Measurements from ENCODE around the gene BTF3.
"Not testable (repeated sequence)": the region's sequence is repeated elsewhere in the genome, so short reads cannot be mapped to it uniquely, and the experiment has no call there.

BTF3 gene

DNA sequence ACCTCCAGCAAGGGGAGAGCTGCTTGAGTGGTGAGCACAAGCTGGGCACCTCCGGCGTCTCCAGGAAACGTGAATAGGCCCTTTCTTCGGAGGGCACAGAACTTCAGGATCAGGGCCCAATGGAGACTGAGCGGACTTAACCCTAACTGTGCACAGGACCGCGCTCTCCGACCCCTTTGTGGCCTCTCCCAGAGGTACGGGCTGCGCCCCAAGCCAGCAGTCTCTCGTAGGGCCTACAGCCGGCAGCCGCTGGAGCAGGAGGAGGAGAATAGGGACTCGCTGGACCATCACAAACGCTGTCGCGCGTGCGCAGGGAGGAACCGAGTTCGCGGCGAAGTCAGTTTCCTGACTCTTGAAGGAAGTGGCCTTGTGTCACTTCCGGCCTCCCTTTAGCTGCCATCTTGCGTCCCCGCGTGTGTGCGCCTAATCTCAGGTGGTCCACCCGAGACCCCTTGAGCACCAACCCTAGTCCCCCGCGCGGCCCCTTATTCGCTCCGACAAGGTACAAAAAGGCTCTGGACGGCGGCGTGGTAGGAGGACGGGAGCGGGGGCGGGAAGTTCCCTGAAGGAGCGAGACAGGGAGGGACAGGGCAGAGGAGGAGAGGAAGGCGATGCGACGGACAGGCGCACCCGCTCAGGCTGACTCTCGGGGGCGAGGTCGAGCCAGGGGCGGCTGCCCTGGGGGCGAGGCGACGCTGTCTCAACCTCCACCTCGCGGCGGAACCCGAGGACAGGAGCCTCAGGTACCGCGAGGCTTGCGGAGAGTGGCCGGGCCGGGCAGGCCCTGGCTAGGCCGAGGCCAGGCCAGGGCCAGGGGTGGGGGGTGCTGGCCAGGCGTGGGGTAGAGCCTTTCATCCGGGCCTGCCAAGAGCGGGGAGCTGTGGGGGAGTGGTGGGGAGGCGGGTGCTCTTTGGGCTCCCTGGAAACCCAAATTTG, at the start of gene BTF3:
BTF3 (plus strand) TSS at position 386 of the 936 bp plus-strand sequence; CDS start at position 612, 226 bp downstream.
- FAIRE-seq = no peak

DNA sequence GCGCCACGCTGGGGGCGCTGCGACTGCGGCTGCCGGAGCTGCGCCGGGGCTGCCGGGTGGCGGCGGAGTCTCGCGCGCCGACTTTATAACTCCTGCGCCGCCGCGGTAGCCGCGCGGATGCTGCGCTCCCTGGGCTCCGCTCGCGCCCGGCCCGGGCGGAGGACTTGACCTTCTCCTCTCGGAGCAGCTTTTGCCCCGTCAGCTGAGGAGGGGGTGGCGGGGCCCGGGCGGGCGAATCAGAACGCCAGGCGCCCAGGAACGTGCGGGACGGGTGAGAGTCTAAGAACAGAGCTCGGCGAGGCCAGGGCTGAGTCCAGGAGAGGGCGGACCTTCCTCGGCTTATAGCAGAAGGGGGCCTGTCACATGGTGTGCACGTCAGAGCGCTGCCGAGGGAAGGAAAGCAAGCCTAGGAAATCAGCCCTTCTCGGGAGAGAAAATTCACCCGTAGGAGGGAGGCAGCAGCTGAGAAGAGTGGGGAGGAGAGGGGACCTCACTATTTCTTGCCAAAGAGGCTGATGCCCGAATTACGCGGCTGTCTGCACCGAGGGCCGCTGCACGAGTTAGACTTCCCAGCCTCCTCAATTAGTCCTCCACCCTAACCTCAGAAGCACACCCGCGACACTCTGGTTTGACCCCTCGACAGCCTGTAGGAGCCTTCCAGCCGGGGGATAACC, 49.6 kb upstream of the BTF3 start, which contains the start of gene FOXD1:
FOXD1 (minus strand) TSS at position 315 of the 674 bp plus-strand sequence. CDS start 415 bp downstream, outside the sequence.
- FAIRE-seq = no peak

GRCh38 chr5:73450137-73450536, 48.1 kb upstream of the BTF3 start:
- no peak for FAIRE-seq

DNA sequence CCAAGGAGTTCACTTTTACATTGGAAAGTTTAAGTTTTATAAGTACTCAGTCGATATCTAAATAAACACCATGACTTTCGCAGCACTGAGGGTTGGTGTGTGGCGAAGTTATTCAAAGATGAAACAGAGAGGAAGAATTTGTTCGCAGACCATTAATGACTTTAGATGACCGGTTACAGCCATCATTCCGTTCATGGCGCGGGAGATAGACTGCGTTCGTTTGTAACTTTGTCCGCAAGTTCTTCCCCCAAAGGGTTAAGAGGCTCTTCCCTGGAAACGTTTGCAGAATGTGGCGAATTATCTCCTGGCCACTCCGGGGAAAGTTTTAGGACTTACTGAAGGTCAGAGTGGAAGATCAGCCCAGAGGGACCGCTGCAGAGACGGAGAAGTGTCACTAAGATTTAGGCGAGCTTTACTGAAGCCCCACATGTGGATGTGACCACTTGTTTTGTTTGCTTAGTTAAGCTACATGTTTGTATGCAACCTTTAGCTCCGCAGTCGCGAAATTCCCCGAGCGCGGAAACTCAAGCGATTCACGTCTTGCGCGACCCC, 47.5 kb upstream of the BTF3 start:
- FAIRE-seq = no peak

- no peak for FAIRE-seq
Measured at GRCh38 chr5:73451224-73452130, 46.8 kb upstream of the BTF3 start.

- no peak for FAIRE-seq
Measured at GRCh38 chr5:73452215-73452614, 46.0 kb upstream of the BTF3 start.

DNA sequence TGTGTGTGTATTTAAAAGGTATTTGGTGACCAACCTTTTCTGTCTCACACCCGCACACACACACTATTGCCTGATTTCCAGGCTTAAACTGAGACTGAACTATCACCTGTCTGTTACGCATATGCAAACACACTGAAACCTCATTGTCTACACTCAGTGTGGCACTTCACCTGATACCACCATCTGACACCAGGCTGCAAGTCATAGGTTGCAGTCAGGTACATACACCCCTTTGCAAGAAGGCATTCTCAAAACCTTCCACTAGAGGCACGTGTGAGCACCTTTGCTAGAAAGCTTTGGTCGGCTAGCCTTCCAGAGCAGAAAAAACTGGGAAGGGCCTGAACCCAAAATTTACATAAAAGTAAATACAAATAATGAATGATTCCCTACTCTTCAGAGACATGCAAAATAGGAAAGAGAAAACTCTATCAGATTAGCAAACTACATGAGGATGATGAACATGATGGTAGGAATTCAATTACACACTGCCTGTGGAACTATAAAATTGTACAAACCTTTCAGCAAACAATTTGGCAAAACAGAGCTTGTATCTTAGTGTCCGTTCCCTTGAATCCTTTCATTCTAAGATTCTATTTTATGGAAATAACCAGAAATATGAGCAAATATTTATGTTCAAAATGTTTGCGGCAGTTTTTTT, 43.7 kb upstream of the BTF3 start:
- FAIRE-seq = no peak

DNA sequence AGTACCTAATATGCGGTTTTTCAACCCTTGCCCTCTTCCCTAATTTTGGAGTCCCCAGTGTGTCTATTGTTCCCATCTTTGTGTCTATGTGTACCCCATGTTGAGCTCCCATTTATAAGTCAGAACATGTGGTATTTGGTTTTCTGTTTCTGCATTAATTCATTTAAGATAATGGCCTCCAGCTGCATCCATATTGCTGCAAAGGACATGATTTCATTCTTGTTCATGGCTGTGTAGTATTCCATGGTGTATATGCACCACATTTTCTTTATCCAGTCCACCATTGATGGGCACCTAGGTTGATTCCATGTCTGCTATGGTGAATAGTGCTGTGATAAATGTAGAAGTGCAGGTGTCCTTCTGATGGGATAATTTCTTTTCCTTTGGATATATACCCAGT, 41.8 kb upstream of the BTF3 start:
- FAIRE-seq = not testable (repeated sequence)

- no peak for FAIRE-seq
Measured at GRCh38 chr5:73459366-73459765, 38.9 kb upstream of the BTF3 start.

- no peak for FAIRE-seq
Measured at GRCh38 chr5:73460133-73460532, 38.1 kb upstream of the BTF3 start.

DNA sequence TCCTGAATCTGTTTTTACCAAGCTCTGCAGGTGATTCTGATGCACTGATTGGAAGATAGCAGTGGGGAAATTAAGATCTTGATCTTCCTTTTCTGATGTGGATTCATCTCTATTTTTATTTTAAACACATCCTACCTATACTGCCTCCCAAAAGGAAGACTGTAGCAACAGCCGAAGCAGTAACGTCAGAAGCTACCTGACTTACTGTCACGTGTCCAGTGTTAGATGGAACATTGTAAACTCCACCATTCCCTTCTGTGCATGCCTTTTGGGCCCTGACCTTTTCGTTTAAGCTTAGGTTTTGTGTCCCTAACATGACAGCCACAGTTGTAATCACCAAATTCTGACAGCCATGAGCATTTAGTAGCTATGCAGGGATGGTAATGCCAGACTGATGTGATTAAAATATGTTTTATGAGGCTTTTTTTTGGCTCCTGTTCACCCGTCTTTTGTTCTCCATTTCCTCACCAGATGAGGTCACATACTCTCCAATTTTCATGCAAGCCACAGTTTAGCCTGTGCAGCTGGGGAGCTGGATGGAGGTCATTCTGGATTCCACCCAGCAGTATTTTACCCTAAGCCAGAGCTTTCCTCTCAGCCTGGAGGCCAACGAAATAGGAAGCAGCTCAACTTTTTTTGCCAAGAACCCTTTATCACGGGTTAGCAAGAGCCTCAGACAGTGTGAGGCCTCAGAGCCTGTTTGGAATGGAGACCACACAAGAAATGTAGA, 34.1 kb upstream of the BTF3 start:
- FAIRE-seq = no peak

- FAIRE-seq = not testable (repeated sequence)
Measured at GRCh38 chr5:73468638-73469037, 29.6 kb upstream of the BTF3 start.

DNA sequence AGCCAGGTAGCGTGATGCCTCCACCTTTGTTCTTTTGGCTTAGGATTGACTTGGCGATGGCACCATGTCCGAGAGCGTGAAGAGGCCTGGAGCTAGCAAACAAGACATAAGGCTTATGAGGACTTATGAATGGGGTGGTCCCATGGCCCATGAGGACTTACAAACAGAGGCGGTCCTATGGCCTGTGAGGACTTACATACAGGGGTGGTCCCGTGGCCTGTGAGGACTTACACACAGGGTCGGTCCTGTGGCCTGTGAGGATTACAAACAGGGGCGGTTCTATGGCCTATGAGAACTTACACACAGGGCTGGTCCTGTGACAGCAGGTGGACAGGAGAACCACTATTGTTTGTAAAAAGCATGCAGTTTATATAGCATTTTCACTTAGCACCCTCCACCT, 28.4 kb upstream of the BTF3 start:
- FAIRE-seq = no peak

- no peak for FAIRE-seq
Measured at GRCh38 chr5:73471654-73472053, 26.6 kb upstream of the BTF3 start.

GRCh38 chr5:73472116-73472515, 26.1 kb upstream of the BTF3 start:
- no peak for FAIRE-seq

GRCh38 chr5:73480500-73480899, 17.7 kb upstream of the BTF3 start:
- no peak for FAIRE-seq

- FAIRE-seq = no peak
Measured at GRCh38 chr5:73482383-73483136, 15.7 kb upstream of the BTF3 start.

- no peak for FAIRE-seq
Measured at GRCh38 chr5:73483676-73484075, 14.6 kb upstream of the BTF3 start.

- no peak for FAIRE-seq
Measured at GRCh38 chr5:73484511-73484910, 13.7 kb upstream of the BTF3 start.

GRCh38 chr5:73485715-73486114, 12.5 kb upstream of the BTF3 start:
- no peak for FAIRE-seq

Data from colon (tissue), 2 donors.